Measurements from ENCODE around the gene AMZ1. TPM values are rescaled to one million over a fixed set of nuclear protein-coding genes. Genes with fewer than 3 reads are reported as not detected.

AMZ1 gene
- total RNA-seq, 2 donors from 2014 or later, result not detected

- Histone ChIP-seq H3K9me3 (no peaks in the 10 kb centered on the region), H3K36me3 (replicated peaks in 1 of 2; ENCODE audit: insufficient read depth in 1 of 2, low read depth in 2 of 2) (no peaks in the 10 kb centered on the region), H3K27me3 (no peaks in the 10 kb centered on the region), H3K27ac (no peak overlapping the region), H3K4me1 (no peaks in the 10 kb centered on the region), H3K4me3 (no peak overlapping the region)
- intact Hi-C loops (cut with DNase I), result no loop called here
- ATAC-seq, result no peak
- no peak for DNase-seq
- WGBS, 2 donors, result 45 to 51% methylated on average over 16 to 18 of the region's 18 CpGs
- TF ChIP-seq POLR2A (IDR thresholded peaks at IDR 0.05), result no peak
- TF ChIP-seq, protein P1, sequence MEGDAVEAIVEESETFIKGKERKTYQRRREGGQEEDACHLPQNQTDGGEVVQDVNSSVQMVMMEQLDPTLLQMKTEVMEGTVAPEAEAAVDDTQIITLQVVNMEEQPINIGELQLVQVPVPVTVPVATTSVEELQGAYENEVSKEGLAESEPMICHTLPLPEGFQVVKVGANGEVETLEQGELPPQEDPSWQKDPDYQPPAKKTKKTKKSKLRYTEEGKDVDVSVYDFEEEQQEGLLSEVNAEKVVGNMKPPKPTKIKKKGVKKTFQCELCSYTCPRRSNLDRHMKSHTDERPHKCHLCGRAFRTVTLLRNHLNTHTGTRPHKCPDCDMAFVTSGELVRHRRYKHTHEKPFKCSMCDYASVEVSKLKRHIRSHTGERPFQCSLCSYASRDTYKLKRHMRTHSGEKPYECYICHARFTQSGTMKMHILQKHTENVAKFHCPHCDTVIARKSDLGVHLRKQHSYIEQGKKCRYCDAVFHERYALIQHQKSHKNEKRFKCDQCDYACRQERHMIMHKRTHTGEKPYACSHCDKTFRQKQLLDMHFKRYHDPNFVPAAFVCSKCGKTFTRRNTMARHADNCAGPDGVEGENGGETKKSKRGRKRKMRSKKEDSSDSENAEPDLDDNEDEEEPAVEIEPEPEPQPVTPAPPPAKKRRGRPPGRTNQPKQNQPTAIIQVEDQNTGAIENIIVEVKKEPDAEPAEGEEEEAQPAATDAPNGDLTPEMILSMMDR (IDR thresholded peaks at IDR 0.05), result no peak
Observed at GRCh38 chr7:2698581-2699288, 10.7 kb downstream of the AMZ1 start.

GRCh38 chr7:2699289-2699620, 11.3 kb downstream of the AMZ1 start:
- Histone ChIP-seq H3K4me3 (no peak overlapping the region), H3K36me3 (replicated peaks in 1 of 2; ENCODE audit: insufficient read depth in 1 of 2, low read depth in 2 of 2) (no peaks in the 10 kb centered on the region), H3K27ac (no peak overlapping the region), H3K27me3 (no peaks in the 10 kb centered on the region), H3K9me3 (no peaks in the 10 kb centered on the region), H3K4me1 (no peaks in the 10 kb centered on the region)
- intact Hi-C loops (cut with DNase I), result no loop called here
- DNase-seq (no peak), ATAC-seq (no peak)
- TF ChIP-seq POLR2A (IDR thresholded peaks at IDR 0.05), result no peak
- TF ChIP-seq, protein P1 (IDR thresholded peaks at IDR 0.05), result no peak
- WGBS, 2 donors, result 38 to 63% methylated on average over 15 of the region's 15 CpGs

GRCh38 chr7:2700141-2700850, 12.3 kb downstream of the AMZ1 start:
- no peak for ATAC-seq
- no peak for DNase-seq
- H3K27me3 ChIP-seq, result no peaks in the 10 kb centered on the region

DNA sequence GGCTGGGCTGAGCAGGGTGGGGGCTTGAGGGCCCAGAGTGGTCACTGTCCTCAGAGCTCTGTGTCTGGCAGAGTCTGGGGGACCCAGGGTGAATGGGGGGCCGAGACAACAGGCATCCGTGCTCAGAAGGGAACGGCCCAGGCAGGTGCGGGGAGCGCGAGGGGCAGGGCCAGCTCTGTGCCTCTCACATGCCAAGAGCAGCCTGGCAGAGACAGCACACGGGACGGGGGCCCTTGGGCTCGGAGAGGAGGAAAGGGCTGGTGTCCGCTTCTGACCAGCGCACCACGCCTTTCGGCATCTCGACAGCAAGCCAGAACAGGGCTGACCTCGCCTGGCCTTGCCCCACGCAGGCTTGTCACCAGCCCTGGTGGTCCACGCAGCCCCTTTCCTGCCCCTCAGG, 13.4 kb downstream of the AMZ1 start:
- intact Hi-C loops (cut with DNase I), result no loop called here
- Histone ChIP-seq H3K4me1 (no peaks in the 10 kb centered on the region), H3K4me3 (no peak overlapping the region), H3K9me3 (no peaks in the 10 kb centered on the region), H3K27ac (no peak overlapping the region), H3K27me3 (no peaks in the 10 kb centered on the region), H3K36me3 (replicated peaks in 1 of 2; ENCODE audit: insufficient read depth in 1 of 2, low read depth in 2 of 2) (no peaks in the 10 kb centered on the region)
- TF ChIP-seq, protein P1 (IDR thresholded peaks at IDR 0.05), result no peak
- no peak for TF ChIP-seq POLR2A (IDR thresholded peaks at IDR 0.05)
- DNase-seq (no peak), ATAC-seq (no peak)
- 72 to 78% methylated on average over 9 to 17 of the region's 17 CpGs for WGBS, 2 donors

More at GRCh38 chr7:2700141-2700850, 12.3 kb downstream of the AMZ1 start:
- H3K4me1 ChIP-seq, result no peaks in the 10 kb centered on the region
- H3K27ac ChIP-seq, result no peak overlapping the region
- no peak overlapping the region for H3K4me3 ChIP-seq
- 75 to 77% methylated on average over 21 to 40 of the region's 40 CpGs for WGBS, 2 donors
- intact Hi-C loops (cut with DNase I), result no loop called here
- H3K36me3 ChIP-seq (replicated peaks in 1 of 2; ENCODE audit: insufficient read depth in 1 of 2, low read depth in 2 of 2), result no peaks in the 10 kb centered on the region
- TF ChIP-seq, protein P1 (IDR thresholded peaks at IDR 0.05), result no peak
- TF ChIP-seq POLR2A (IDR thresholded peaks at IDR 0.05), result no peak
- H3K9me3 ChIP-seq, result no peaks in the 10 kb centered on the region

Measured in body of pancreas (tissue), 4 donors.